Peyer's patch (tissue), 4 donors: ENCODE results near the gene NPR3. TPM values are rescaled to one million over a fixed set of nuclear protein-coding genes. Genes with fewer than 3 reads are reported as not detected.

Experiments used
- DNase-seq, 3 donors: peaks; one replicate each; pipeline ENCODE4 v3.0.0-alpha.2; 2017 to 2019
- H3K27ac ChIP-seq, 4 donors: fragments of 200-600 bp; sonication (generic); one replicate each; pipeline ENCODE4 v1.5.1; 2016 to 2019
- H3K27me3 ChIP-seq, 2 donors: fragments of 200-600 bp; sonication (generic); one replicate each; pipeline ENCODE4 v1.5.1; 2019
- H3K36me3 ChIP-seq, 3 donors: fragments of 200-600 bp; sonication (generic); one replicate each; pipeline ENCODE4 v1.5.1; 2016 to 2019
- H3K4me1 ChIP-seq, 4 donors: fragments of 200-600 bp; sonication (generic); one replicate each; pipeline ENCODE4 v1.5.1; 2016 to 2019
- H3K4me3 ChIP-seq, 4 donors: fragments of 200-600 bp; sonication (generic); 1 replicate in 3 of 4; 2 replicates in 1 of 4; pipeline ENCODE4 v1.5.1; 2016 to 2019; ENCODE audit warnings: mild to moderate bottlenecking in 1 of 4
- H3K9me3 ChIP-seq, 4 donors: fragments of 200-600 bp; sonication (generic); one replicate each; pipeline ENCODE4 v1.5.1; 2016 to 2019; ENCODE audit warnings: mild to moderate bottlenecking in 1 of 4
- CTCF ChIP-seq, 6 experiments: fragments of 450-650 bp in 4 of 6; fragments of 200-600 bp in 2 of 6; sonication (generic) in 1 of 6; IDR thresholded peaks; one replicate each; pipeline ENCODE4 v1.5.1; 2017 to 2019; ENCODE audit warnings: antibody characterized with exemption in 6 of 6, mild to moderate bottlenecking in 3 of 6, moderate library complexity in 1 of 6
- POLR2A ChIP-seq, 2 donors: fragments of 450-650 bp; IDR thresholded peaks; one replicate each; pipeline ENCODE4 v1.5.1; 2017; ENCODE audit warnings: antibody characterized with exemption in 2 of 2, mild to moderate bottlenecking in 2 of 2, moderate library complexity in 2 of 2
- total RNA-seq, 4 donors: library from RNA; depleted of rRNA; stranded (reverse); fragments of >200 nt; gene quantifications; one replicate each; pipeline ENCODE4 v1.1.0, GENCODE V29; 2016

NPR3 gene
- total RNA-seq, 4 donors from 2014 or later, result 0.47 to 1.7 (median 1.2) TPM; not detected in 1

- no peak overlapping the region for H3K4me3 ChIP-seq
- H3K9me3 ChIP-seq, result no peaks in the 10 kb centered on the region
- TF ChIP-seq POLR2A (IDR thresholded peaks at IDR 0.05) (no peak), CTCF (IDR thresholded peaks at IDR 0.05) (no peak)
- no peaks in the 10 kb centered on the region for H3K27me3 ChIP-seq
- H3K36me3 ChIP-seq, result no peaks in the 10 kb centered on the region
- H3K4me1 ChIP-seq, result no peaks in the 10 kb centered on the region
- no peak for DNase-seq
- H3K27ac ChIP-seq, result no peak overlapping the region
Measured at GRCh38 chr5:32810804-32811203, 99.7 kb downstream of the NPR3 start.

- no peak for TF ChIP-seq CTCF (IDR thresholded peaks at IDR 0.05)
- no peak for TF ChIP-seq POLR2A (IDR thresholded peaks at IDR 0.05)
- Histone ChIP-seq H3K27me3 (no peaks in the 10 kb centered on the region), H3K9me3 (no peaks in the 10 kb centered on the region), H3K4me1 (no peaks in the 10 kb centered on the region), H3K4me3 (no peak overlapping the region), H3K27ac (no peak overlapping the region), H3K36me3 (no peaks in the 10 kb centered on the region)
- DNase-seq, result no peak
Measured at GRCh38 chr5:32812399-32812798, 101.3 kb downstream of the NPR3 start.

- H3K27ac ChIP-seq, result no peak overlapping the region
- DNase-seq, result no peak
- TF ChIP-seq CTCF (IDR thresholded peaks at IDR 0.05) (no peak), POLR2A (IDR thresholded peaks at IDR 0.05) (no peak)
Measured at GRCh38 chr5:32814141-32814540, 103.0 kb downstream of the NPR3 start.

GRCh38 chr5:32814620-32815019, 103.5 kb downstream of the NPR3 start:
- H3K27me3 ChIP-seq, result no peaks in the 10 kb centered on the region

More at GRCh38 chr5:32814141-32814540, 103.0 kb downstream of the NPR3 start:
- no peaks in the 10 kb centered on the region for H3K4me1 ChIP-seq
- no peaks in the 10 kb centered on the region for H3K27me3 ChIP-seq
- H3K36me3 ChIP-seq, result no peaks in the 10 kb centered on the region
- no peak overlapping the region for H3K4me3 ChIP-seq
- H3K9me3 ChIP-seq, result no peaks in the 10 kb centered on the region

GRCh38 chr5:32827981-32828380, 116.9 kb downstream of the NPR3 start:
- TF ChIP-seq CTCF (IDR thresholded peaks at IDR 0.05) (no peak), POLR2A (IDR thresholded peaks at IDR 0.05) (no peak)
- no peaks in the 10 kb centered on the region for H3K27me3 ChIP-seq
- H3K4me3 ChIP-seq, result no peak overlapping the region

More at GRCh38 chr5:32814620-32815019, 103.5 kb downstream of the NPR3 start:
- Histone ChIP-seq H3K4me3 (no peak overlapping the region), H3K4me1 (no peaks in the 10 kb centered on the region), H3K9me3 (no peaks in the 10 kb centered on the region), H3K27ac (no peak overlapping the region), H3K36me3 (no peaks in the 10 kb centered on the region)
- no peak for DNase-seq
- TF ChIP-seq POLR2A (IDR thresholded peaks at IDR 0.05) (no peak), CTCF (IDR thresholded peaks at IDR 0.05) (no peak)

GRCh38 chr5:32828492-32828891, 117.4 kb downstream of the NPR3 start:
- Histone ChIP-seq H3K27me3 (no peaks in the 10 kb centered on the region), H3K4me3 (no peak overlapping the region), H3K36me3 (no peaks in the 10 kb centered on the region), H3K9me3 (no peaks in the 10 kb centered on the region), H3K4me1 (no peaks in the 10 kb centered on the region), H3K27ac (no peak overlapping the region)
- no peak for DNase-seq
- TF ChIP-seq CTCF (IDR thresholded peaks at IDR 0.05) (no peak), POLR2A (IDR thresholded peaks at IDR 0.05) (no peak)

More at GRCh38 chr5:32827981-32828380, 116.9 kb downstream of the NPR3 start:
- Histone ChIP-seq H3K4me1 (no peaks in the 10 kb centered on the region), H3K27ac (no peak overlapping the region), H3K9me3 (no peaks in the 10 kb centered on the region), H3K36me3 (no peaks in the 10 kb centered on the region)
- no peak for DNase-seq
